ACC112 (cell line): Measurements from ENCODE around the gene C7orf57.

Experiments
- H2AFZ ChIP-seq: fragments of 200-600 bp; sonication (generic); one replicate; pipeline ENCODE4 v1.6.0; 2017; ENCODE audit warnings: antibody characterized with exemption, low read length; ENCODE audit not compliant: unreplicated experiment
- H3K27ac ChIP-seq: fragments of 200-600 bp; sonication (generic); 2 replicates; pipeline ENCODE4 v1.5.1; 2014; ENCODE audit warnings: low read depth, mild to moderate bottlenecking, antibody characterized with exemption, low read length, moderate library complexity
- H3K27me3 ChIP-seq: fragments of 200-600 bp; sonication (generic); 2 replicates; pipeline ENCODE4 v1.6.1; 2014; ENCODE audit warnings: mild to moderate bottlenecking, antibody characterized with exemption, low read length, moderate library complexity, mixed read lengths; ENCODE audit not compliant: insufficient read depth
- H3K36me3 ChIP-seq: fragments of 200-600 bp; sonication (generic); 2 replicates; pipeline ENCODE4 v1.6.1; 2016; ENCODE audit warnings: mild to moderate bottlenecking, antibody characterized with exemption, low read length, moderate library complexity, mixed read lengths; ENCODE audit not compliant: insufficient read depth
- H3K4me1 ChIP-seq: fragments of 200-600 bp; sonication (generic); one replicate; pipeline ENCODE4 v1.6.1; 2016; ENCODE audit warnings: low read length, mixed read lengths; ENCODE audit not compliant: insufficient read depth, unreplicated experiment, control insufficient read depth
- H3K4me3 ChIP-seq: fragments of 200-600 bp; sonication (generic); 2 replicates; pipeline ENCODE4 v1.5.1; 2014; ENCODE audit warnings: mild to moderate bottlenecking, low read depth, low read length
- H3K79me2 ChIP-seq: fragments of 200-600 bp; sonication (generic); one replicate; pipeline ENCODE4 v1.6.0; 2016; ENCODE audit warnings: low read length; ENCODE audit not compliant: control insufficient read depth, unreplicated experiment, insufficient read depth

Gene C7orf57

GRCh38 chr7:48033922-48034321 lies 1.4 kb upstream of the C7orf57 start:
- Histone ChIP-seq H3K79me2 (no peaks in the 10 kb centered on the region), H3K36me3 (no peaks in the 10 kb centered on the region), H2AFZ (no peak overlapping the region), H3K27me3 (peaks cover 13% of the 10 kb centered on the region), H3K4me3 (no peak overlapping the region), H3K4me1 (no peaks in the 10 kb centered on the region), H3K27ac (no peak overlapping the region)

GRCh38 chr7:48035967-48036478 lies 680 bp downstream of the C7orf57 start:
- no peaks in the 10 kb centered on the region for H3K79me2 ChIP-seq
- no peak overlapping the region for H3K27ac ChIP-seq
- H3K4me3 ChIP-seq = peak overlapping the region; percentile 79
- H3K36me3 ChIP-seq = no peaks in the 10 kb centered on the region
- peaks cover 5% of the 10 kb centered on the region for H3K4me1 ChIP-seq
- H3K27me3 ChIP-seq = peaks cover 13% of the 10 kb centered on the region
- H2AFZ ChIP-seq = peak overlapping the region; percentile 71

GRCh38 chr7:48038815-48039506 lies 3.6 kb downstream of the C7orf57 start:
- Histone ChIP-seq H3K27ac (no peak overlapping the region), H3K79me2 (no peaks in the 10 kb centered on the region), H3K27me3 (peaks cover 13% of the 10 kb centered on the region), H3K4me1 (peaks cover 24% of the 10 kb centered on the region), H3K4me3 (no peak overlapping the region), H3K36me3 (no peaks in the 10 kb centered on the region), H2AFZ (no peak overlapping the region)

- Histone ChIP-seq H3K4me1 (peaks cover 24% of the 10 kb centered on the region), H3K4me3 (no peak overlapping the region), H3K27me3 (peaks cover 9% of the 10 kb centered on the region), H3K36me3 (no peaks in the 10 kb centered on the region), H2AFZ (no peak overlapping the region), H3K79me2 (no peaks in the 10 kb centered on the region), H3K27ac (peak overlapping the region; percentile 87)
Measured at GRCh38 chr7:48040944-48041652, 5.8 kb downstream of the C7orf57 start.

GRCh38 chr7:48041653-48041970 lies 6.3 kb downstream of the C7orf57 start:
- Histone ChIP-seq H3K4me1 (peaks cover 24% of the 10 kb centered on the region), H3K36me3 (no peaks in the 10 kb centered on the region), H3K27me3 (peaks cover 4% of the 10 kb centered on the region), H3K27ac (peak overlapping the region; percentile 87), H3K4me3 (peak overlapping the region; percentile 43; the same call in 1 of the 2 replicates), H2AFZ (no peak overlapping the region), H3K79me2 (no peaks in the 10 kb centered on the region)

GRCh38 chr7:48042216-48042615 lies 6.9 kb downstream of the C7orf57 start:
- 0 out of 2 replicates have a peak overlapping the region, but pooled peaks have one; percentile 43 for H3K4me3 ChIP-seq
- H2AFZ ChIP-seq = no peak overlapping the region
- H3K79me2 ChIP-seq = no peaks in the 10 kb centered on the region
- H3K4me1 ChIP-seq = peaks cover 24% of the 10 kb centered on the region
- no peaks in the 10 kb centered on the region for H3K36me3 ChIP-seq
- H3K27me3 ChIP-seq = no peaks in the 10 kb centered on the region
- H3K27ac ChIP-seq = peak overlapping the region; percentile 87

GRCh38 chr7:48042636-48043035 lies 7.3 kb downstream of the C7orf57 start:
- H3K27ac ChIP-seq = peak overlapping the region; percentile 87
- H3K27me3 ChIP-seq = no peaks in the 10 kb centered on the region
- peaks cover 24% of the 10 kb centered on the region for H3K4me1 ChIP-seq
- no peak overlapping the region for H2AFZ ChIP-seq
- H3K36me3 ChIP-seq = no peaks in the 10 kb centered on the region
- no peaks in the 10 kb centered on the region for H3K79me2 ChIP-seq
- no peak overlapping the region for H3K4me3 ChIP-seq

GRCh38 chr7:48045195-48045765 lies 9.9 kb downstream of the C7orf57 start:
- Histone ChIP-seq H3K27me3 (no peaks in the 10 kb centered on the region), H3K79me2 (no peaks in the 10 kb centered on the region), H3K27ac (no peak overlapping the region), H3K4me1 (peaks cover 24% of the 10 kb centered on the region), H3K36me3 (no peaks in the 10 kb centered on the region), H3K4me3 (no peak overlapping the region), H2AFZ (no peak overlapping the region)

GRCh38 chr7:48046458-48046857 lies 11.1 kb downstream of the C7orf57 start:
- Histone ChIP-seq H3K36me3 (no peaks in the 10 kb centered on the region), H2AFZ (no peak overlapping the region), H3K4me3 (no peak overlapping the region), H3K27me3 (no peaks in the 10 kb centered on the region), H3K79me2 (no peaks in the 10 kb centered on the region), H3K4me1 (peaks cover 14% of the 10 kb centered on the region), H3K27ac (no peak overlapping the region)

- Histone ChIP-seq H3K79me2 (no peaks in the 10 kb centered on the region), H3K36me3 (no peaks in the 10 kb centered on the region), H3K4me1 (peaks cover 7% of the 10 kb centered on the region), H3K27ac (no peak overlapping the region), H2AFZ (no peak overlapping the region), H3K4me3 (no peak overlapping the region), H3K27me3 (no peaks in the 10 kb centered on the region)
Measured at GRCh38 chr7:48048113-48048512, 12.8 kb downstream of the C7orf57 start.
